PC-3 (cell line): ENCODE results near the gene PCDHA2. TPM values are rescaled to one million over a fixed set of nuclear protein-coding genes. Genes with fewer than 3 reads are reported as not detected.
"Not testable (repeated sequence)": the region's sequence is repeated elsewhere in the genome, so short reads cannot be mapped to it uniquely, and the experiment has no call there.

Experiments used
- ATAC-seq: fragments of 200-7000 bp; cut with Tn5 transposase; 2 replicates; pipeline ENCODE4 v1.9.1; 2020; ENCODE audit warnings: mild to moderate bottlenecking, moderate library complexity
- BruUV-seq: library from RNA; stranded (reverse); fragments of 400-500 nt; replicated peaks from 2 replicates; lab custom pipeline; 2021; lab: Mats Ljungman, UMichigan
- CTCF ChIA-PET: fragments of 300-600 bp; sonication (Branson Sonifier 250); formaldehyde crosslinking; loops from one replicate; lab custom pipeline; 2022; ENCODE audit warnings: antibody characterized with exemption; lab: Charles Lee
- POLR2A ChIA-PET: fragments of 300-600 bp; sonication (Branson Sonifier 250); formaldehyde crosslinking; loops from one replicate; lab custom pipeline; 2022; ENCODE audit warnings: antibody characterized with exemption; ENCODE audit not compliant: unreplicated experiment; lab: Charles Lee
- DNase-seq: peaks from one replicate; pipeline ENCODE4 v3.0.0-alpha.2; 2015
- H2AFZ ChIP-seq: fragments of 300-600 bp; sonication (generic); 2 replicates; pipeline ENCODE4 v1.6.0; 2016; ENCODE audit warnings: antibody characterized with exemption, low read length
- H3F3A ChIP-seq: fragments of 300-600 bp; sonication (generic); one replicate; pipeline ENCODE4 v1.6.0; 2017; ENCODE audit warnings: antibody characterized with exemption, low read length, control low read depth, mild to moderate bottlenecking; ENCODE audit not compliant: unreplicated experiment
- H3K27ac ChIP-seq: fragments of 300-600 bp; sonication (generic); 2 replicates; pipeline ENCODE4 v1.5.1; 2016; ENCODE audit warnings: mild to moderate bottlenecking, low read length
- H3K27me3 ChIP-seq: fragments of 300-600 bp; sonication (generic); 2 replicates; pipeline ENCODE4 v1.6.1; 2016; ENCODE audit warnings: low read length, mixed read lengths
- H3K36me3 ChIP-seq: fragments of 300-600 bp; sonication (generic); 2 replicates; pipeline ENCODE4 v1.6.1; 2016; ENCODE audit warnings: low read depth, mixed run types, low read length, mixed read lengths
- H3K4me1 ChIP-seq: fragments of 300-600 bp; sonication (generic); 2 replicates; pipeline ENCODE4 v1.5.1; 2016; ENCODE audit warnings: low read length; ENCODE audit not compliant: insufficient read depth
- H3K4me2 ChIP-seq: fragments of 300-600 bp; sonication (generic); 2 replicates; pipeline ENCODE4 v1.6.0; 2016; ENCODE audit warnings: low read length
- H3K4me3 ChIP-seq: fragments of 300-600 bp; sonication (generic); 2 replicates; pipeline ENCODE4 v1.5.1; 2016; ENCODE audit warnings: mild to moderate bottlenecking, low read length, mixed read lengths
- H3K79me2 ChIP-seq: fragments of 300-600 bp; sonication (generic); 2 replicates; pipeline ENCODE4 v1.6.1; 2017; ENCODE audit warnings: low read length, mixed read lengths
- H3K9ac ChIP-seq: fragments of 300-600 bp; sonication (generic); 2 replicates; pipeline ENCODE4 v1.6.0; 2016; ENCODE audit warnings: mild to moderate bottlenecking, low read length
- H3K9me2 ChIP-seq: fragments of 300-600 bp; sonication (generic); replicated peaks from 2 replicates; pipeline ENCODE4 v1.6.1; 2016; ENCODE audit warnings: mixed run types, low read length, mixed read lengths
- H3K9me3 ChIP-seq: fragments of 300-600 bp; sonication (generic); 2 replicates; pipeline ENCODE4 v1.6.1; 2016; ENCODE audit warnings: low read length, mixed read lengths
- H4K20me1 ChIP-seq: fragments of 300-600 bp; sonication (generic); 2 replicates; pipeline ENCODE4 v1.6.1; 2016; ENCODE audit warnings: low read length, mixed read lengths
- EZH2 ChIP-seq: fragments of 300-600 bp; sonication (generic); IDR thresholded peaks from one replicate; pipeline ENCODE4 v1.6.1; 2017; ENCODE audit warnings: antibody characterized with exemption, mild to moderate bottlenecking, low read length; ENCODE audit not compliant: unreplicated experiment
- EZH2phosphoT487 ChIP-seq: fragments of 300-600 bp; sonication (generic); IDR thresholded peaks from 2 replicates; pipeline ENCODE4 v1.6.1; 2018; ENCODE audit warnings: mild to moderate bottlenecking, antibody characterized with exemption, low read length, borderline replicate concordance
- intact Hi-C: fragments of 100-400 bp; cut with micrococcal nuclease; formaldehyde crosslinking; loops from 2 replicates; pipeline ENCODE4 v1.9.0; 2023
- total RNA-seq: library from RNA; depleted of rRNA; stranded (reverse); fragments of >200 nt; gene quantifications from 2 replicates; pipeline ENCODE4 v1.2.3, GENCODE V29; 2014
- TF ChIP-seq, protein P1 (sequence below): fragments of 300-600 bp; sonication (generic); conservative IDR thresholded peaks from 2 replicates; pipeline ENCODE4 v1.5.1; 2017; ENCODE audit warnings: antibody characterized with exemption, low read depth, mild to moderate bottlenecking, low read length

PCDHA2 gene
- total RNA-seq, 1 experiment from 2014 or later: not detected

DNA sequence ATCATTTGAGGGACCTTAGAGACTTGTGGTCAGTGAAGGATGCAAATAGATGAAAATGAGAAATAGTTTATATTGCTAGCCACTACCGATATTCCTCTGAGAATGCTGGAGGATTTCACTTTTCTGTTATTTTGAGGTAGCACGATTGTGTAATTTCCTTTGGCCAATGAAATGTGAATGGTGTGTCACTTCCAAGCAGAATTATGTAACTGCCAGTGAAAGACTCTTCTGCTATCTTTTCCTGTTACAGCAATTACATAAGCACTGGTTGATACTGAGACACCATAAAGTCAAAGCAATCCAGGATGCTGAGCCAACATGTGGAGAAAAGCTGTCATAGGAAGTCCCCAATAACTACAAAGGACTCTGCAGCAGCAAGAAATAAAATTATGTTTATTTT, 3.6 kb upstream of the PCDHA2 start:
- no peaks in the 10 kb centered on the region for H3K27me3 ChIP-seq
- BruUV-seq: no TSS peak
- intact Hi-C loops: no loop called here
- H3K4me3 ChIP-seq: no peak overlapping the region
- no peak overlapping the region for H3K9ac ChIP-seq
- H3K9me3 ChIP-seq: peaks cover 18% of the 10 kb centered on the region
- DNase-seq: no peak
- H3K4me2 ChIP-seq: no peak overlapping the region
- POLR2A ChIA-PET: no interaction called here
- no peak overlapping the region for H3K27ac ChIP-seq
- TF ChIP-seq, protein P1, sequence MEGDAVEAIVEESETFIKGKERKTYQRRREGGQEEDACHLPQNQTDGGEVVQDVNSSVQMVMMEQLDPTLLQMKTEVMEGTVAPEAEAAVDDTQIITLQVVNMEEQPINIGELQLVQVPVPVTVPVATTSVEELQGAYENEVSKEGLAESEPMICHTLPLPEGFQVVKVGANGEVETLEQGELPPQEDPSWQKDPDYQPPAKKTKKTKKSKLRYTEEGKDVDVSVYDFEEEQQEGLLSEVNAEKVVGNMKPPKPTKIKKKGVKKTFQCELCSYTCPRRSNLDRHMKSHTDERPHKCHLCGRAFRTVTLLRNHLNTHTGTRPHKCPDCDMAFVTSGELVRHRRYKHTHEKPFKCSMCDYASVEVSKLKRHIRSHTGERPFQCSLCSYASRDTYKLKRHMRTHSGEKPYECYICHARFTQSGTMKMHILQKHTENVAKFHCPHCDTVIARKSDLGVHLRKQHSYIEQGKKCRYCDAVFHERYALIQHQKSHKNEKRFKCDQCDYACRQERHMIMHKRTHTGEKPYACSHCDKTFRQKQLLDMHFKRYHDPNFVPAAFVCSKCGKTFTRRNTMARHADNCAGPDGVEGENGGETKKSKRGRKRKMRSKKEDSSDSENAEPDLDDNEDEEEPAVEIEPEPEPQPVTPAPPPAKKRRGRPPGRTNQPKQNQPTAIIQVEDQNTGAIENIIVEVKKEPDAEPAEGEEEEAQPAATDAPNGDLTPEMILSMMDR: no peak
- TF ChIP-seq EZH2phosphoT487 (no peak), EZH2 (no peak)
- H3K36me3 ChIP-seq: peaks cover 2% of the 10 kb centered on the region; the same call in 1 of the 2 replicates
- no peaks in the 10 kb centered on the region for H3F3A ChIP-seq
- no peaks in the 10 kb centered on the region for H3K4me1 ChIP-seq
- CTCF ChIA-PET: no interaction called here
- no peaks in the 10 kb centered on the region for H4K20me1 ChIP-seq
- ATAC-seq: no peak
- no peak overlapping the region for H2AFZ ChIP-seq
- no peaks in the 10 kb centered on the region for H3K79me2 ChIP-seq
- no peaks in the 10 kb centered on the region for H3K9me2 ChIP-seq

DNA sequence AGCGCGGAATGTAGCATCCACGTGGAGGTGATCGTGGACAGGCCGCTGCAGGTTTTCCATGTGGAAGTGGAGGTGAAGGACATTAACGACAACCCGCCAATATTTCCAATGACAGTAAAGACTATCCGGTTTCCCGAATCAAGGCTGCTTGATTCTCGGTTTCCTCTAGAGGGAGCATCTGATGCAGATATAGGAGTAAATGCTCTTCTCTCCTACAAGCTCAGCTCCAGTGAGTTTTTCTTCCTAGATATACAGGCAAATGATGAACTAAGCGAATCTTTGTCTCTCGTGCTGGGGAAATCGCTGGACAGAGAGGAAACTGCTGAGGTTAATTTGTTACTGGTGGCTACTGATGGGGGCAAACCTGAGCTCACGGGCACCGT, 598 bp downstream of the PCDHA2 start:
- Histone ChIP-seq H3K4me3 (no peak overlapping the region), H3K27ac (no peak overlapping the region), H3K79me2 (no peaks in the 10 kb centered on the region), H3K4me2 (no peak overlapping the region), H4K20me1 (no peaks in the 10 kb centered on the region), H2AFZ (no peak overlapping the region), H3K36me3 (peaks cover 2% of the 10 kb centered on the region; the same call in 1 of the 2 replicates), H3K27me3 (no peaks in the 10 kb centered on the region), H3K9me2 (no peaks in the 10 kb centered on the region), H3K4me1 (no peaks in the 10 kb centered on the region), H3K9me3 (peaks cover 9% of the 10 kb centered on the region; the same call in 1 of the 2 replicates), H3K9ac (no peak overlapping the region), H3F3A (no peaks in the 10 kb centered on the region)
- intact Hi-C loops: no loop called here
- BruUV-seq: no TSS peak
- POLR2A ChIA-PET: no interaction called here
- TF ChIP-seq EZH2 (no peak), EZH2phosphoT487 (no peak)
- TF ChIP-seq, protein P1: no peak
- ATAC-seq (no peak), DNase-seq (no peak)
- CTCF ChIA-PET: no interaction called here

DNA sequence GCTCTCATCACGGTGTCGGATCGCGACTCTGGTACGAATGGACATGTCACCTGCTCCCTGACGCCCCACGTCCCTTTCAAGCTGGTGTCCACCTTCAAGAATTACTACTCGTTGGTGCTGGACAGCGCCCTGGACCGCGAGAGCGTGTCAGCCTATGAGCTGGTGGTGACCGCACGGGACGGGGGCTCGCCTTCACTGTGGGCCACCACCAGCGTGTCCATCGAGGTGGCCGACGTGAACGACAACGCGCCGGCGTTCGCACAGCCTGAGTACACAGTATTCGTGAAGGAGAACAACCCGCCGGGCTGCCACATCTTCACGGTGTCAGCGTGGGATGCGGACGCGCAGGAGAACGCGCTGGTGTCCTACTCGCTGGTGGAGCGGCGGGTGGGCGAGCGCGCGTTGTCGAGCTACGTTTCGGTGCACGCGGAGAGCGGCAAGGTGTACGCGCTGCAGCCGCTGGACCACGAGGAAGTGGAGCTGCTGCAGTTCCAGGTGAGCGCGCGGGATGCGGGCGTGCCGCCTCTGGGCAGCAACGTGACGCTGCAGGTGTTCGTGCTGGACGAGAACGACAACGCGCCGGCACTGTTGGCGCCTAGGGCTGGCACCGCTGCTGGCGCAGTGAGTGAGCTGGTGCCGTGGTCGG, 1.5 kb downstream of the PCDHA2 start:
- H3K4me3 ChIP-seq, H3K4me1 ChIP-seq, POLR2A ChIA-PET, H3K9me3 ChIP-seq, H3K27me3 ChIP-seq, H3K9ac ChIP-seq, ATAC-seq, DNase-seq, H2AFZ ChIP-seq, H3K36me3 ChIP-seq, H3K4me2 ChIP-seq, intact Hi-C loops, H4K20me1 ChIP-seq, BruUV-seq, H3K9me2 ChIP-seq, H3K27ac ChIP-seq, CTCF ChIA-PET, H3K79me2 ChIP-seq, H3F3A ChIP-seq: not testable (repeated sequence)
